GM19438 (cell line): ENCODE measurements around the gene KCNN4.
"Not testable (repeated sequence)": the region's sequence is repeated elsewhere in the genome, so short reads cannot be mapped to it uniquely, and the experiment has no call there.

ENCODE experiments used
- ATAC-seq: cut with Tn5 transposase; IDR thresholded peaks from one replicate; pipeline ENCODE4 v1.9.1; 2021; ENCODE audit warnings: low read depth; ENCODE audit not compliant: unreplicated experiment

The KCNN4 gene

DNA sequence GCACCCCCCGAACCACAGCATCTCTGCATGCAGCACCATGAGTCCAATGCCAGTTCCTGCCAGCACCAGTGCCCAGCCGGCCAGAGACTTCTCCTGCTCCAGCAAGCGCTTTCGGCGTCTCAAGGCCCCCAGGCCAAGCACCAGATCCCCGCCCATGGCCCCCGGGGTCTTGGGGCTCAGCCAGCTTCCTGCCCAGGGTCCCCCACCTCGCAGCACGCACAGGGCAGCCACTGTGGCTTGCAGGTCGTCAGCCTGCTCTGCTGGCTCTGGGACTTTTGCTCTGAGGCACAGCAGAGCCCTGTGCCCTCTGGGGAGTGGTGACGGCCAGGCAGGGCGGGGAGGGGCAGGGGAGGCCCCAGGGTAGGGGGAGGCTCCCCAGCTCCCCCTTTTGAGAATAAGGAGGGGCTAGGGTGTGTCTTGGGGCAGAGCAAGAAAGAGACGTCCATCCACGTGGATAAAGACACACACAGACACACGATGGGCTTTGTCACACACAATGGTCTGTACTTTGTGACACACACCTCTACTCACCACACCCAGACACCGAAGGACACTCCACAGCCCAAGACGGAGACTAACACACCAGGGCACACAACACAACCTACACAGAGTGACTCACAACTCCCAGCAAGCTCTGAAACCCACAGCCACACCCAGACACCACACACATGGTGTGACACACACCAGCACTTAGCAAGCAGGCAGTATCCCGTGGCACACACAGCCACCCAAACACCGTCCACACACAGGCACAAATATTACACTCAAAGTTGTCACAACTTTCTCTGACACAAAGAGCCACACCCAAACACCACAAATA, at the start of gene KCNN4:
KCNN4 (minus strand) TSS at position 268 of the 820 bp plus-strand sequence; CDS start at position 156, 112 bp downstream.
- ATAC-seq = no peak

DNA sequence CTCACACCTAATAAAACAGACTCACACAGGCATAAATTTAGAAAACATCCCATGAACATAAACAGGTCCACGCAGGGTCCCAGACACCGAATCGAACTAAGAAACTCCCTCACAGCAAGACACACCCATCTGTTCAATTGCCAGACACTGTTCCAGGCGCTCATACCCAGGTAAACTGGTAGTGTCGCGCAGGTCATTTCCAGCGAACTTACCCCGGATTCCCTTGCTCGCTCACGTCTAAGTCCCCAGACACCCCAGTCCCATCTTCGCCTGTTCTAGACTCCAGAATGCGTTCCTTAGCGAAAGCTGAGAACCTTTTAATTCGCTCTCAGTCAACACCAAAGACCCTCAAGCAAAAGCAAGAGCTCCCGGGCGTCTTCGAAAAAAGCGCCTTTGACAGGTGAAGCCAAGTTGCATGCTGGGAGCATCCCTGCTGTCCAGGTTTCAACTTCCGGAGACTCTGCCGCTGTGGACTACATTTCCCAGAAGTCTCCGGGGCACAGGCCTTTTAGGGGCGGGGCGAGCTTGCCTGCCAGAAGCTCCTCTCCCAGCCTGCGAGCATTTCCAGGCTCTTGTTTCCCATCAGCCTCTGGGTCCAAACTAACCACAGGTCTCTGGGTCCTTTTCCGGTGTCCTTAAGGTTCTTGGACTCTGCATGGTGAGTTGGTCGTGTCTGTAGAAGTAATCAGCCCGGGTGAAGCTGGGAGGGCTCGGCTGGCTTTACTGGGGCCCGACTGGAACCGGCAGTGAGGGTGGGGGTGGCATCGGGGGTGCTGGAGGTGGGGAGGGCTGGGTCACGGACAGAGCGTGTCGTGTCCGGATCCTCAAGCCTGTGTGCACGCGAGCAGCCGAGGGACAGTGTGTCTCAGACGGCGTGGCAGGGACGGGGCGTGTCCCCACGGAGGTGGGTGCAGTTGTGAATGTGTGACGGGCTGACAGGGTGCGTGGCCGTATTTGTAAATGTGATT, 46.3 kb upstream of the KCNN4 start, which contains the start of gene ZNF283:
ZNF283 (plus strand) TSS at position 535 of the 968 bp plus-strand sequence. CDS start 6,184 bp downstream, outside the sequence.
- no peak for ATAC-seq

DNA sequence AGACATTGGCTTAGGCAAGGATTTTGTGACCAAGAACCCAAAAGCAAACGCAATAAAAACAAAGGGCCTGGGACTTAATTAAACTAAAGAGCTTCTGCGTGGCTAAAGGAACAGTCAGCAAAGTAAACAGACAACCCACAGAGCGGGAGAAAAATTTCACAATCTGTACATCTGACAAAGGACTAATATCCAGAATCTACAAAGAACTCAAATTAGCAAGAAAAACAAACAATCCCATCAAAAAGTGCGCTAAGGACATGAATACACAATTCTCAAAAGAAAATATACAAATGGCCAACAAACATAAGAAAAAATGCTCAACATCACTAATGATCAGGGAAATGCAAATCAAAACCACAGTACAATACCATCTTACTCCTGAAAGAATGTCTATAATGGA, 43.8 kb upstream of the KCNN4 start:
- ATAC-seq = not testable (repeated sequence)

DNA sequence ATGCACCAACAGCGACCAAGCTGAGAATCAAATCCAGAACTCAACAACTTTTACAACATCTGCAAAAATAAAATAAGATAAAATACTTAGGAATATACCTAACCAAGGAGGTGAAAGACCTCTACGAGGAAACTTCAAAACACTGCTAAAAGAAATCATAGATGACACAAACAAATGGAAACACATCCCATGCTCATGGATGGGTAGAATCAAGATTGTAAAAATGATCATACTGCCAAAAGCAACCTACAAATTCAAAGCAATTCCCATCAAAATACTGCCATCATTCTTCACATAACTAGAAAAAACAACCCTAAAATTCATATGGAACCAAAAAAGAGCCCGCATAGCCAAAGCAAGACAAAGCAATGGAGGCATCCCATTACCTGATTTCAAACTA, 43.1 kb upstream of the KCNN4 start:
- not testable (repeated sequence) for ATAC-seq

DNA sequence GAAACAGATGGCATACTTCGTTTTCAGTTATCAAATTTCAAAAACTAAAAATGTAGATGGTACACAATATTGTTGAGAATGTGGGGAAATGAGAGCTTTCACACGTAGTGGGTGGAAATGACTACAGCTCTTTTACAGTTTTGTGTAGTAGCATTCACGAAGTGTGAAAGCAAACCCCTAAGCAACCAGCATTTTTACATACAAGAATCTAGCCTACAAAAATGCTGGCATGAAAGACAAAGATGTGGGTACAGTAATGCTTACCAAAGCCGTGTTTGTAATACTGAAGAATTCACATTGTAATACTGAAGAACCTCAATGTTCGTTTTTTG, 40.1 kb upstream of the KCNN4 start:
- ATAC-seq = no peak

DNA sequence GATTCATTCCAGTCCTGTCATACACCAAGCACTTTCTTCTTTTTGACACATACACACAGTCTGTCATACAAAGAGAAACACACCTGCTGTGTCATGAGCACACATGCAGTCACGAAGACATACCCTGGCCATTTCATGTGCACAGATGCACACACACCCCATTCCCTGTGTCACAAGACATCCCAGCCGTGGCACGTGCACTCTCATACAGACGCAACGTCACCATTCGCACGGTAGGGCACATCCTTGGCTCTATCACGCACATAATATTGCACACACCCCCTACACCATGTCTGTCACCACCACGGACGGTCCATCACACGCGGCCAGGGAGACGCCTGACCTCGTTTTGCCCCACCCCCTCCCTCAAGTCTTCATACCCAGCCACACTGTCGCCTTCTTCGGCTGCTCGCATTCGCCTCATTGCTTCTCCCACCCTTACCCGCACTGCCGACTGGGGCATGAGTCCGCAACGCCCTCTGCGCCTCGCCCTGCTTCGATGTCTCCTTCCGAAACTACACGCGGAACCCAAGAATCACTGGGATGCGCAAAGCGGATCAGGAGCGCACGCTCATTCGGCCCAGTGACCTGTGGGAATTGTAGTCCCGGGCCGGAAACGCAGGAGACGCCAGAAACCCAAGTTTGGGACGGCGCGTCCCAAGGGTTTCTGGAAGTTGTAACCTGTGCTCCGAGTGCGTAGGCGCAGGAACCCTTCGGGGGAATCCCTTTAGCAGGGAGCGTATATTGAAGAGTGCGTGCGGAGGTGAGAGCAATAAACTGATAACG, 39.5 kb upstream of the KCNN4 start:
- ATAC-seq = no peak

DNA sequence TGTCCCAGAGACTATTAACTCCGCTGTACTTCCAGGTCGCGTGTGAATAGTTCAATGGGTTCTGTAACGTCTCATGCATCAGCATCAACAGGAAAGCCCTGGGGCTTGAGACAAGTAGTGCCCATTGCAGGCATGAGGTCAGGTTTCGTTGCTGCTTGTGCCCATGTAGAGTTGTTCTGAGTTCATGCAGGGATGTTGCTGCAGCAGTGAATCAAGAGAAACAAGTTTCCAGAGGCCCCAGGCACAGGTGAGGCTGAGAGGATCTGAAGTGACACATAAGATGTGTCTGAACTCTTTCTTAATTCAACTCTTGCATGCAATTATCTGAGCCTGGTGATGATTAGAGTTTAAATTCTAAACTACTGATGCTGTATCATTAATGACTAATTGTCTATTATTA, 37.7 kb upstream of the KCNN4 start:
- no peak for ATAC-seq

DNA sequence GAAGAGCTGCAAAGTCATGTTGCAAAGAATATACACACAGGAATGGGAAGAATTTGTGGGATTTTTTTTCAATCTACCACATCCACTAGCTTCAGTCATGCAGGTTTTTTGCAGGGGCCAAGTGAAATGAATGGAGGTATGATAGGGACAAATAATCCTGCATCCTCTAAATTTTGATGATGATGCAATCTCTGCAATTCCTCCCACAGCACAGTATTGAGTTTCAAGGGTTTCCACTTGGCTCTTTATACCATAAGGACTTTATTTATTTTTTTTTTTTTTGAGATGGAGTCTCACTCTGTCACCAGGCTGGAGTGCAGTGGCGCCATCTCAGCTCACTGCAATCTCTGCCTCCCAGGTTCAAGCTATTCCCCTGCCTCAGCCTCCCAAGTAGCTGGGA, 36.7 kb upstream of the KCNN4 start:
- not testable (repeated sequence) for ATAC-seq

DNA sequence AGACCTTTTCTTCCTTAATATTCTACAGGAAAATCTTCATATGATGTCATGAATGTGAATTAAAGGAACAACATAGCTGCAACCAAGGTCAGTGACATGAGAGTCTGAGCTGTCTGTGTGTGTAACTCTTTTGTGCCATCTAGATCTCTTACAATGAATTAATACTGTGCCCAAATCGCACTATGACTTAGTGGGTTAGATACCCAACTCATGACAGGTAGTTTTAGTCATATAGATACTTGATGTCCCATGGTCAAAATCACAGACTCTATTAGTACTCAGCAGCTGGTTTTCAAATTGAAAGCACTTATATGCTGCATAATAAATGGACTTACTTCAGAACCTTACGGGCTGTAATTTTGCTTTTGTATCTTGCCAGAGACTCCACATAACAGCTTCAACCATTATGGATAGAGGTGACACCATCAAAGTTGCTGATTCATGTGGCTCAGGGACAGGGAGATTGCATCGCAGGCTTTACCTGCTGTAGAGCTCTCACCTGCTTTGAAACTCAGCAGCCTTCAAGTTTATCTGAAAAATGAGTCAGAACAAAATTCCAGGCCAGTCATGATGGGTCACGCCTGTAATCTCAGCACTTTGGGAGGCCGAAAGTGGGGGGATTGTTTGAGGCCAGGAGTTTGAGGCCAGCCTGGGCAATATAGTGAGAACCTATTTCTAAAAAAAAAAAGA, 34.0 kb upstream of the KCNN4 start:
- ATAC-seq = no peak

DNA sequence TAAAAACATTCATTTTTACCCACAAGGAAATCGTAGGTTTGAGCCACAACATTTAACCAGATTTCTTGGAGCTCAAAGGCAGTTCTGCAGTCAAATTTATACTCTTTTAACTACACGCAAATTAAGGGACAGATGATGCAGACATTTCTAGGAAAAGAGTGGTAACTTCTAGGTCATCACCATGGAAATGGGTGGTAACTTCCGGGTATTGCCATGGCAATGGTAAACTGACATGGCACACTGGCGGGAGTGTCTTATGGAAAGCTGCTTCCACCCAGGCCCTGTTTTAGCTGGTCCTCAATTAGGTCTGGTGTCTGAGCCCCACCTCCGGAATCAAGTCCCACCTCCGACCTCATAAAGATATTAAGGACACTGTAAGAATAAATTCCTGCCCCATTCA, 31.9 kb upstream of the KCNN4 start:
- ATAC-seq = no peak

DNA sequence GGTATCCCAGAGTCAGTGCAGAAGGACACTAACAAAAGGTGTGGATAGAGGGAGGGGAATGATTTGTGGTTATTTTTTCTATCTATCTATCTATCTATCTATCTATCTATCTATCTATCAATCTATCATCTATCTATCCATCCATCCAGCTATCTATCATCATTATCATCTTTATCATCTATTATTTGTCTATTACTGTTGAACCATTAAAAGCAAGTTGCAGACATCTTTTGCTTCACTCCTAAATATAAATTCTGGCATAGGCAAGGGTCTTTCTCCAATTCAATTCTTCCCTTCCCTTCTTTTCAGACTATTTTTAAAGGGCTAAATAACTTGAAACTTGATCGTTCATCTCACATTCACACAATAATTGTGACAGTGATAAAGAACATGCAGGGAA, 31.5 kb upstream of the KCNN4 start:
- no peak for ATAC-seq

DNA sequence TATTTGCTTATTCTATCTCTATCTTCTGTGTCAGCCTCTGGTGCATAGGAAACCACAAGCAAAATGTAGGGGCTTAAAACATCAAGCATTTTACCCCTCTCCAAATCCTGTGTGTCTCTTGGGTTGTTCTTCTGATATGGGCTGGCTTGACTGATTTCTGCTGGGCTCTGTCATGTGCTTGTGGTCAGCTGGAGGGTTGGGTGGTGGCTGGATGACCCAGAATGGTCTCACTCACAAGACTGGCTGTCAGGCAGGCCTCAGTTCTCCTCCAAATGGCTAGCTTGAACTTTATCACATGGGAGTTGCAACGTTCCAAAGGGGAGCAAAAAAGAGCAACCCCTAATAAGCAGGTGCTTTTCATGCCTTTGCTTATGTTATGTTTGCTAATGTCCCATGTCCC, 31.1 kb upstream of the KCNN4 start:
- no peak for ATAC-seq

DNA sequence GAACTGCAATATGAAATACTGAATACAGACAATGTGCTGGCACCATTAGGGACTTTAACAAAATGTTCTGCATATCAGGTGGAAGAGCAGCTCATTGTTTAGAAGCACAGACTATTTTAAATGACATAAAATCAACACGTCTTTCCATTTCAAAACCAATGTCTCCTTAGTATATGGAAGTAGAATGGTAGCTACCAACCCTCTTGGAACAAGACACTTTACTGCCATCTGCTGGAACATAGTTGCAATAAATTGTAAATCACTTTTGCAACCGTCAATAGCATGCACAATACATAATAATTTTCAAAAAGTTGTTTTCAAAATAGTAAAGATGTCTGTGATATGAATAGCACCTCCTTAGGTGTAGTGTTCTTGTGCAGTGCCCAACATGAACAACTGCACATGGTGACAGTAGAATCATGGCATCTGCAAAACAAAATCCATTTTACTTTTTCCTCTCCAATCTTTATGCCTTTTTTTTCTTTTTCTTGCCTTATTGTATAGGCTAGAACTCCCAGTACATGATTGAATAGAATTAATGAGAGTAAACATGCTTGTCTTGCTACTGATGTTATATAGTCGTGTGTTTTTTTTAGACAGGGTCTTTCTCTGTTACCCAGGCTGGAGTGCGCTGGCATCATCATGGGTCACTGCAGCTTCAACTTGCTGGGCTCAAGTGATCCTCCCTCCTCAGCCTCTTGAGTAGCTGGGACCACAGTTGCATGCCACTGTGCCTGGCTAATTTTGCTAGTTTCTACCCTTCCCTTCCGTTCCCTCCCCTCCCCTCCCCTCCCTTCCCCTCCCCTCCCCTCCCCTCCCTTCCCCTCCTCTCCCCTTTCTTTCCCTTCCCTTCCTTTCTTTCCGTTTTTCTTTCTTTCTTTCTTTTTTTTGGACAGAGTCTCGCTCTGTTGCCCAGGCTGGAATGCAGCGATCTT, 29.3 kb upstream of the KCNN4 start:
- no peak for ATAC-seq

DNA sequence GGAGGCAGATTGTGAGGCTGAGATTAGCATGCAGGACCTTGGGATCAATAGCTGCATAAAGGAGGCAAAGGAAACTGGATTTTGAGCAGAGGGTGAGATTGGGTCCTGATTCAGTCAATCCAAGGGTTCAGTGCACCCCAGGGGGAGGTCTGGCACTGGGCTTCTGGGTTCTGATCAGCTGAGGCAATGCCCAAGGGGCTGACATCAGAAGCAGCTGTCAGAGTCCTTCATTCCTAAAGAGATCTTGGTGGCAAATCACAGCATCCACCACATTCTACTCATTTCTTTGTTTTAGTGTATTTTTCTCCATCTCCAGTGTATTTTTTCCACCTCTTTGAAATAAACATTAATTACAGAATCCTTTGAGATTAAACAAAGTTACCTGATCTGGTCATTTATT, 26.9 kb upstream of the KCNN4 start:
- no peak for ATAC-seq

DNA sequence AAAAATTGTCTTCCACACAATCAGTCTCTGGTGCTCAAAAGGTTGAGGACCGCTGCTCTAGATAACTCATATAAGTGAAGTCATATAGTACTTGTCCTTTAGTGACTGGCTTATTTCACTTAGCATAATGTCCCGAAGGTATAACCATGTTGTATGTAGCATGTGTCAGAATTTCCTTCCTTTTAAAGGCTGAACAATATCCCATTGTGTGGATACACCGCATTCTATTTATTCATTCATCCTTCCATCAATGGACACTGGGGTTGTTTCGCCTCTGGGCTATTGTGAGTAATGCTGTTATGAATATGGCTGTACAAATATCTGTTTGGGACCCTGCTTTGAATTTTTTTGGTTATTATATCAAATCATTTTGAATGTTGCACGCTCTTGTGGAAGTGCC, 26.1 kb upstream of the KCNN4 start:
- no peak for ATAC-seq

DNA sequence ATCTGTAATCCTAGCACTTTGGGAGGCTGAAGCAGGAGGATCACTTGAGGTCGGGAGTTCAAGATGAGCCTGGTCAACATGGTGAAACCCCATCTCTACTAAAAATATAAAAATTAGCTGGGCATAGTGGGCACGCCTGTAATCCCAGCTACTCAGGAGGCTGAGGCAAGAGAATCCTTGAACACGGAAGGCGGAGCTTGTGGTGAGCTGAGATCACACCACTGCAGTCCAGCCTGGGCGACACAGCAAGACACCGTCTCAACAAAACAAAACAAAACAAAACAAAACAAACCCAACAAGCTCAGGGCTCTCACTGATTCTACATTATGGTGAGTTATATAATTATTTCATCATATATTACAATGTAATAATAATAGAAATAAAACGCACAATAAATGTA, 25.6 kb upstream of the KCNN4 start:
- ATAC-seq = not testable (repeated sequence)

DNA sequence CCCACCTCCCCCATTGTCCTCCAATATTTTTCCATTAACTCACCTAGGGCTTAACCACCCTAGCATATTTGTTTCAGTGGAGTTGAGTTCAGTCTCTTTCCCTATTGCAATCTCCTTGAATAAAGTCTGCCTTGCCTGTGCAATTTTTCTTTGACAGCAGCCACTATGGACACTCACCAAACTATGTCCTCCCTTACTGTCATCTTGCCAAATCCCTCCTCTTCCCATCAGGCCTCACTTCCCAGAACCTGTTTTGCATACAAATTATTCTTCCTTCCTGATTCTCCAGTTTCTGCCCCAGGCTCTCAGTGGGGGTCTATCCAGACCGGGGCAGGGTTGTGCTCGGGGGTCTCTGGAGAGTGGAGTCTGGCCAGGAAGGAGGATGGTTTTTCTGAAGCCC, 23.7 kb upstream of the KCNN4 start:
- ATAC-seq = no peak

DNA sequence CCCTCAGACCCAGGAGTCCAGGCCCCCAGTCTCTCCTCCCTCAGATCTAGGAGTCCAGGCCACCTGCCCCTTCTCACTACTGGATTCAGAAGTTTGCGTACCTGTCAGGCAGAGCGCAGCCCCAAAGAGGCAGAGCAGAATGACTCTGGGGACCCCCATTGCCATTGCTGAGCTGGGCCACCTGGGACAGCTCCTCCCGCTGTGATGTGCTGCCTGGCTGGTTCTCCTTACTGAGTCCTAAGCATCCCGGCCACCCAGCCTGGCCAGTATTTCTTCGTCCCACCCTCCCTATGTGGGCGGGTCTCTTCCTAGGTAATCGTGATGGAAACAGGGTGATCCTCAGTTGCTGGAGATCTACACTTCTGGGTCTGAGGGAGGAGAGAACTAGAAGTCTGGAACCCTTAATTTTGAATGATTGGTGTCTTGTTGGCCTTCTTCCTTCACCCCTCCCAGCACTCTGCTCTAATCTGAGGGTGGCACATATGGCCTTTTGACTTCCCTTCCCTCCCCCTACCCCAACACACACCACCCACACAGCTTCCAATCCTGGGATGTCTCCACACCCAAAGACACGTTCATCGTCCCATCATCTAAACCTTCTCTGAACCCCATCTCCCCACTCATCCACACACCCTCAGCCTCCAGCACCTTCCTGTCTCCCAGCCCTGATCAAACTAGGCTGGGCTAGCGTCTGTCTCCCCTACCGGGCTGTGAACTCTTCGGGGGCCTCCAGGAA, 21.6 kb upstream of the KCNN4 start, which contains the start of gene LYPD5:
LYPD5 (minus strand) TSS at position 232 of the 736 bp plus-strand sequence; CDS start at position 165, 67 bp downstream.
- no peak for ATAC-seq
